IMR-90 (cell line): ENCODE results near the gene VPS25.

ENCODE experiments used
- CEBPB ChIP-seq: IDR thresholded peaks from 2 replicates; pipeline ENCODE4 v1.6.1; 2012; ENCODE audit warnings: low read depth, low read length, improper control_type of control experiment
- CHD1 ChIP-seq: IDR thresholded peaks from 2 replicates; pipeline ENCODE4 v1.6.1; 2012; ENCODE audit warnings: low read depth, low read length, improper control_type of control experiment
- CTCF ChIP-seq: conservative IDR thresholded peaks from 2 replicates; pipeline ENCODE4 v1.5.1; 2012; ENCODE audit warnings: mild to moderate bottlenecking, low read depth, low read length, improper control_type of control experiment
- FOS ChIP-seq: fragments of 150-350 bp; IDR thresholded peaks from 2 replicates; pipeline ENCODE4 v1.6.1; 2016; ENCODE audit warnings: low read depth, low read length
- MXI1 ChIP-seq: IDR thresholded peaks from 2 replicates; pipeline ENCODE4 v1.6.1; 2012; ENCODE audit warnings: low read depth, mild to moderate bottlenecking, low read length, moderate library complexity, borderline replicate concordance
- POLR2A ChIP-seq: IDR thresholded peaks from 2 replicates; pipeline ENCODE4 v1.6.1; 2012; ENCODE audit warnings: mild to moderate bottlenecking, low read depth, low read length
- RAD21 ChIP-seq: IDR thresholded peaks from 2 replicates; pipeline ENCODE4 v1.6.1; 2012; ENCODE audit warnings: low read length, improper control_type of control experiment
- RCOR1 ChIP-seq: IDR thresholded peaks from 2 replicates; pipeline ENCODE4 v1.6.1; 2012; ENCODE audit warnings: mild to moderate bottlenecking, low read length, improper control_type of control experiment; ENCODE audit not compliant: insufficient replicate concordance
- RFX5 ChIP-seq: IDR thresholded peaks from 2 replicates; pipeline ENCODE4 v1.8.0; 2012; ENCODE audit warnings: low read depth, mild to moderate bottlenecking, low read length, moderate library complexity

DNA sequence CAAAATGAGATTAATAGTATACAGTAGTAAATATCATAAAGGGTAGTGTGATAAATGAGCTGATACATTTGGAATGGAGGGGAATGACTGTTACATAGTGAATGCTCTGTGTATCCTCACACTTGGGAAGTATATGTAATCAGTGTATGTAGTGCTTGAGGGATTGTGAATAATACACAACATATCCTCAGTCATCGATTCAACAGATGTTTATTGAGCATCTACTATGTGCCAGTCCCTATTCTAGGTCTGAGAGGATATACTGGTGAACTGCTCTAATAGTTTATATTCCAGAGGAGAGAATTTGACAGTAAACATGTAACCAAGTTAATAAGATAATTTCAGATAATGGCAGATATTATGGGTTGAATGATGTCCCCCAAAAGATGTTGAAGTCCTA lies 54.2 kb downstream of the VPS25 start:
- TF ChIP-seq CTCF (no peak), RFX5 (no peak), RAD21 (no peak), CHD1 (no peak), POLR2A (no peak), FOS (no peak), CEBPB (no peak), RCOR1 (no peak), MXI1 (no peak)
